Body of pancreas (tissue), 4 donors: Measurements from ENCODE around the gene CLCF1.

Experiments
- CTCF ChIP-seq, 7 experiments: fragments of 450-650 bp in 4 of 7; fragments of 200-600 bp in 3 of 7; sonication (generic) in 3 of 7; IDR thresholded peaks; one replicate each; pipeline ENCODE4 v1.5.1; 2016 to 2019; ENCODE audit warnings: antibody characterized with exemption in 7 of 7
- POLR2A ChIP-seq, 3 donors: fragments of 450-650 bp; IDR thresholded peaks; one replicate each; pipeline ENCODE4 v1.6.1; 2016; ENCODE audit warnings: antibody characterized with exemption in 3 of 3, mild to moderate bottlenecking in 2 of 3

GRCh38 chr11:67366961-67367760, 6.2 kb downstream of the CLCF1 start:
- TF ChIP-seq CTCF (IDR thresholded peaks at IDR 0.05) (no peak), POLR2A (IDR thresholded peaks at IDR 0.05) (no peak)
